ENCODE results near the gene ADAMTS17.

DNA sequence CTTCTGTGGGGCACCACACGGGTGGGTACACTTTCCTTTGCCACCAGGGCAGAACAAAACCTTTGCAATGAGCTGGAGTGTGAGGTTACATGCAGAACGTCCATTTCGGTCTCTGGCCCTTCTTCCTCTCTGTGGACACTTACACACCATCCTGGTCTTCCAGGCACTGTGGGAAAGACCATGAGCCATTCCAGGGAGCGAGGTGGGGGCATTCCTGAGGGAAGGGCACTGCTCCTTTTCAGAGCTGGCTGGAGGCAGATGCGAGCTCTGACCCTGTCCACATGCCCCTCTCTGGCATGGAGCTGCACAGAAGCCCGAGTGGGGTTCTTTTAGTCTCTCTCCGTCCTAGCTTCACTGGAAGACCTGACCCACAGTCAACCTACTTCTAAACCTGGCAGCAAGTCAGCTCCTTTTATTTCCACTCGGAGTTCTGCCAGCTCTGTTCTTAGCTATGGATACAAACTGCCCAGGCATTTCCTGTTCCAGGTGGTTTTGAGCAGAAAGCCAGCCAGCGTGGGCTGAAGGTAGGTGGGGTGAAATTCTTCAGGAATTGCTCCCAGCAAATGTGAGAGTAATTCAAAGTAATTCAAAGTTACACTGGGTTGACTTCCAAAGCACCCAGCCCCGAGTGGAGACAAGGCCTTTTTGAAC lies 281.4 kb downstream of the ADAMTS17 start:
- TF ChIP-seq, protein P1, sequence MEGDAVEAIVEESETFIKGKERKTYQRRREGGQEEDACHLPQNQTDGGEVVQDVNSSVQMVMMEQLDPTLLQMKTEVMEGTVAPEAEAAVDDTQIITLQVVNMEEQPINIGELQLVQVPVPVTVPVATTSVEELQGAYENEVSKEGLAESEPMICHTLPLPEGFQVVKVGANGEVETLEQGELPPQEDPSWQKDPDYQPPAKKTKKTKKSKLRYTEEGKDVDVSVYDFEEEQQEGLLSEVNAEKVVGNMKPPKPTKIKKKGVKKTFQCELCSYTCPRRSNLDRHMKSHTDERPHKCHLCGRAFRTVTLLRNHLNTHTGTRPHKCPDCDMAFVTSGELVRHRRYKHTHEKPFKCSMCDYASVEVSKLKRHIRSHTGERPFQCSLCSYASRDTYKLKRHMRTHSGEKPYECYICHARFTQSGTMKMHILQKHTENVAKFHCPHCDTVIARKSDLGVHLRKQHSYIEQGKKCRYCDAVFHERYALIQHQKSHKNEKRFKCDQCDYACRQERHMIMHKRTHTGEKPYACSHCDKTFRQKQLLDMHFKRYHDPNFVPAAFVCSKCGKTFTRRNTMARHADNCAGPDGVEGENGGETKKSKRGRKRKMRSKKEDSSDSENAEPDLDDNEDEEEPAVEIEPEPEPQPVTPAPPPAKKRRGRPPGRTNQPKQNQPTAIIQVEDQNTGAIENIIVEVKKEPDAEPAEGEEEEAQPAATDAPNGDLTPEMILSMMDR (IDR thresholded peaks at IDR 0.05): no peak
- TF ChIP-seq POLR2A (IDR thresholded peaks at IDR 0.05) (no peak), EP300 (IDR thresholded peaks at IDR 0.05) (no peak)
